Activated CD4-positive, alpha-beta T cell treated with anti-CD3 and anti-CD28 coated beads for 4 hours (primary cell): ENCODE data around the gene DCDC2C.
"Not testable (repeated sequence)": the region's sequence is repeated elsewhere in the genome, so short reads cannot be mapped to it uniquely, and the experiment has no call there.

ENCODE experiments used
- DNase-seq, 2 donors: peaks; one replicate each; pipeline ENCODE4 v3.0.0-alpha.2; 2020

DCDC2C gene, protein sequence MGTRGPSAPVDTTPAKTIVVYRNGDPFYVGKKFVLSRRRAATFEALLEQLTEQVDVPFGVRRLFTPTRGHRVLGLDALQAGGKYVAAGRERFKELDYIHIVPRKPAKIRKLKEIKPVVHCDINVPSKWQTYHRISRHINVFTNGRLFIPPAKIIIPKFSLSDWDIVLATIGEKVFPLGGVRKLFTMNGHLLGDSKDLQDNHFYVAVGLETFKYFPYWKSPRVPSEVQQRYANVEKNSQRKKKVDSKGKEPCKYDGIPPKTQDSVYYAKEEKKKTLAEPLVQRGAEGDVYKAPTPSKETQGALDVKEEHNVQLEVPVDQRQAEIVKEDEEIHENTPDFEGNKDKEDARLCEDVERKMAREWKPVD

GRCh38 chr2:3703236-3703756 lies at the start of gene DCDC2C:
DCDC2C (plus strand) TSS chr2:3703575; CDS start chr2:3703752, 177 bp downstream.
- no peak for DNase-seq

DNA sequence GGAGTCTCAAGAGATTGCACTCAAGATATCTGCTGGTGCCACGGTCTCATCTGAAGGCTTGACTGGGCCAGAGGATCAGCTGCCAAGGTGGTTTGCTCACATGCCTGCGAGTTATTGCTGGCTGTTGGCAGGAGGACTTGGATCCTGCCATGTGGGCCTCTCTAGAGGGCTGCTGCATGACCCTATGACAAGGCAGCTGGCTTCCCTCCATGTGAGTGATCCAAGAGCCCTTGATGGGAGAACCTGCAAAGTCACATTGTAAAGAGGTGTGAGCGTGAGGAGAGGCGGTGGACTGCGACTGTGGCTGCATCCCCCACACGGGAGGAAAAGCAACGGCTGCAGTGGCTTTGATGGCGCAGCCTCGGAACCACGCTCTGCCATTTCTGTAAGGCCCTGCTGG lies 49.4 kb upstream of the DCDC2C start:
- no peak for DNase-seq

GRCh38 chr2:3654531-3655225 lies 48.7 kb upstream of the DCDC2C start:
- DNase-seq: no peak

GRCh38 chr2:3655871-3656761 lies 47.3 kb upstream of the DCDC2C start:
- DNase-seq: no peak

- DNase-seq: no peak
Observed at GRCh38 chr2:3656762-3657721, 46.3 kb upstream of the DCDC2C start.

DNA sequence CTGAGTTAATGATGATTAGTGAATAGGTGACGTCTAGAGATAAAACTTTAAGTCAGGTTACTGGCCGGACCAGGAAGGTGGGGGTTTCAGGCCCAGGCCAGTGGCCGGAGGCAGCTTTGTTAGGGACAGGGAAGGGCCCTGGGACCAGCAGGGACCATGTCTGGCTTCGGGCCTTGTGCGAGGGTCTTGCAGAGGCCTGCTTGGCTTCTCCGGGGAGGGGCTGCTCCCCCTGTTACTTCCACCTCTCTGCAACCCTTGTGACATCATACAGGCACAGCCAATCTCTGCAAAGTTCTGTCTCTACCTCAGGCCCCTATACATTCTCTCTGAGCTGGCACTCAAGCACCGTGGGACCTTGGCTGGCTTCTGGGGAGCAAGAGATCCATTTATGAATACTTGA lies 45.5 kb upstream of the DCDC2C start, which contains the start of gene ALLC:
Gene ALLC, plus strand, starts transcription at position 320 of the 400 bp plus-strand sequence. CDS start 12,958 bp downstream, outside the sequence.
- no peak for DNase-seq

DNA sequence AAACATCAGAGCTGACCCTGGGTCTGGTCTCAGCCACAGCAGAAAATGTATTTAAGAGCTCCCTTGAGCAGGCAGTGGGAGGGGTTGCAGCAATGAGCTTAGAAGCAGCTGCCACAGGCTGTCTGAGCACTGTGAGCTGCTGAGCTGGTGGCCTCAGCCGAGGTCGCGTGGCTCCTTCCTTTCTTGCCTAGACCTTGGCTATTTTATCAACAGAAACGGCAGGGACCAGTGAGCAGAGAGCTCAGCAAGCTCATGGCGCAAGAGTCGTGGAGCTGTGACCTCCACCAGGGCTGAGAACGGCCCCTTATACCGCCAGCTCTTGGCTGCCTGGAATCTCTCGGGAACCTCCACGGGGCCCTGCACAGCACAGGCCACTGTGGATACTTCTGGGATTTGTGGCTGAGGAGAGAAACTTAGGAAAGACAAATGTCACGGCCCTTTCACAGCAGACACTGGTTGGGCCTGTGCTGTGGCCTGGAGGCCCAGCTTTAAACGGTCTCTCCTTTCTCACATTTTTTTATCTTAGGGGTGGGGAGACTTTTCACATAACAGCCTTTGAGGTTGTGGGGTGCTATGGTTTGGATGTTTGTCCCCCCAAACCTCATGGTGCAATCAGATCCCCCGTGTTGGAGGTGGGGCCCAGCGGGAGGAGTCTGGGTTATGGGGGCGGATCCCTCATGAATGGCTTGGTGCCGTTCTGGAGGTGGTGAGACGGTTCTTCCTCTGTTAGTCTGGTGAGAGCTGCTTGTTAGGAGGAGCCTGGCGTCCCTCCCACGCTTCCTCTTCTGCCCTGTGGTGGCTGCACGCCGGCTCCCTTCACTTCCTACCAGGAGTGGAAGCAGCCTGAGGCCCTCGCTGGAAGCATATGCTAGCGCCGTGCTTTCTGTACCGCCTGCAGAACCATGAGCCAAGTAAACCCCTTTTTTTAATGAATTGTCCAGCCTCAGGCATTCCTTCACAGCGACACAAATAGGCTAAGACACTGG lies 43.6 kb upstream of the DCDC2C start:
- no peak for DNase-seq

GRCh38 chr2:3660640-3661039 lies 42.7 kb upstream of the DCDC2C start:
- DNase-seq: not testable (repeated sequence)

DNA sequence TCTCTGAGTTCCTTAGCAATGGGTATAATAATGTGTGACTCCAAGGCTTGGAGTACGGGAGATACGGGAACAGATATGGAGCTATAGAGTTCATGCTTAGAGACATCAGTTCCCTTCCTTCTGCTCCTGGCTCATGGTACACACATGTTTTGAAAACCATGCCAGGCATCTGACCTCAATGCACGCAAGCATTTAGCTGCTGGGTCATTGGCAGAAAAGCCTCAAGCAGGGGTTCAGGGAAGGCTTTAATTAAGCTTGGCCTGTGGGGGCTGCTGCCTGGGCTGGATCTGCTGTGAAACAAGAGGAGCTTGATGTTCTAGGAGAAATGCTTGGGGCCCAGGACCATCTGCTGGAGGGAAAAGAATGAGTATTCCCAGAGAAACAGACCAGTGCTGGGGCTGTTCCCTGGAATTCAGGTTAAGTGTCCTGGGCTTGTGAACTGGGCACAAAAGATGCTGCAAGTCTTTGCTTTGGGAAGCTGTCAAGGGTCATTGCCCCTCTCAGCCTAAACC lies 42.2 kb upstream of the DCDC2C start:
- no peak for DNase-seq

DNA sequence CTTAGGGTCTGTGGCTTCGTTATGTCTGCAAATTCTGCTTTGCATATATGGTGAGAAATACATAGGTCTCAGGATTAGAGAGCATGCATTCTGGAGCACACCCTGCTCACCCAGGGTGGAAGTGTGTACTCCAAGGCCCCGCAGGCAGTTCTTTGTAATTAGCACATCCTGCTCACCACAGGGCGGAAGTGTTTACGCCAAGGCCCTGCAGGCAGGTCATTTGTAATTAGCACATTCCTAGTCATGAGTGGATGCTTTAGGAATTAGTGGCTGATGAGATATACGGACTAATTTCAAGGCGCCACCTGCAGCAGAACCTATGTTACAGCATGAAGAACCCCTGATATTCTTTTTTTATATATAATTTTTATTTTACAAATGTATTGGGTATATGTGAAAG lies 41.1 kb upstream of the DCDC2C start:
- DNase-seq: no peak

DNA sequence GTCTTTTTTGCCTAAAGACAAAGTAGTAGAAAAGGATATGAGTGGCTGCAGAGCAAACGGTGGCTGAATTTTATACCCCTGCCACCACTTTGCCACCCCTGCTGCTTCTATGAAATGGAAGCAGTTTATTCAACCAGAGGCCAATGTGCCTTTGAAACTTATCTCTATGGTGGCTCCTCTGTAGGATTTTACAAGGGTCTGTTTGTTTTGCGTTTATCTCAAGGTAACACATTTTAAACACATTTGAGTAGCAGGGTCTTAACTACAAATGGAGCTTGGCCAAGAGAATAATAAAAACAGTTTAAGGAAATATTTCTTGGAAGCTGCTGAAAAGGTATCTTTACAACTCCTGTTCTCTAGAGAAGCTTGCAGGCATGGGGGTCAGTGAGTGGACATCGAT lies 39.3 kb upstream of the DCDC2C start:
- no peak for DNase-seq

DNA sequence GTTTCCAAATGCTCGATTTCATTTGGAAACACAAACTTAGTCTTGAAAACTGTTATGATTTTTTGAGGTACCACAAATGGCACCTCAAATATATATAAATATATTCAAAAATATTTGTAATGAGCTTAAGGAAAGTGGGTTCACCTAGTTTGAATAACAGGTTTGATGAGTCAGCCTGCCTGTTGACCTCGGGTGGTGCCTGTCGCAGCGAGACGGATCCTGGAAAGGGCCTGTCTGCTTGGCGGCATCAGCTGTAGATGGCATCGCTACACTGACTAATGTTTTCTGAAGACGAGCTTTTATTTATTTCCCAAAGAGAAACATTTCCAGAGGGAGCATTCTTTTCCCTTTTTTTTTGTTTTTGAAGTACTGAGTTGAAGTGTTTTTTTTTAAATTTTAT lies 38.5 kb upstream of the DCDC2C start:
- no peak for DNase-seq

GRCh38 chr2:3665886-3666612 lies 37.3 kb upstream of the DCDC2C start:
- DNase-seq: no peak

DNA sequence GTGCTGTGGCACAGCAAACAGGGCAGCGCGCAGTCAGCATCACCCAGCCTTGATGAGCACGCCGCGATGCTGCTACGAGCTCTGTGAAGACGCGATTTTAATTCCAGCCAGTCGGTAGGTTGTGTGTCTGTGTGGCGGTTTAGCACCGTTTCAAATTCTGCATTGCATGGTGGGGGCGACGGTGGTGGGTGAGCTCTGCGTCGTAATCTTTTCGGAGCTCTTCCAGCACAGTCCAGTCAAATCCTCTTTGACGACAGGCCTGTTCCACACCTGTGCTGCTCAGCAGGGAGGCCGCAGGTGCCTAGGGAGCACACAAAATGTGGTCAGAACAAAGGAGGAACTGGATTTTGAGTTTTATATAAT lies 36.8 kb upstream of the DCDC2C start:
- no peak for DNase-seq

DNA sequence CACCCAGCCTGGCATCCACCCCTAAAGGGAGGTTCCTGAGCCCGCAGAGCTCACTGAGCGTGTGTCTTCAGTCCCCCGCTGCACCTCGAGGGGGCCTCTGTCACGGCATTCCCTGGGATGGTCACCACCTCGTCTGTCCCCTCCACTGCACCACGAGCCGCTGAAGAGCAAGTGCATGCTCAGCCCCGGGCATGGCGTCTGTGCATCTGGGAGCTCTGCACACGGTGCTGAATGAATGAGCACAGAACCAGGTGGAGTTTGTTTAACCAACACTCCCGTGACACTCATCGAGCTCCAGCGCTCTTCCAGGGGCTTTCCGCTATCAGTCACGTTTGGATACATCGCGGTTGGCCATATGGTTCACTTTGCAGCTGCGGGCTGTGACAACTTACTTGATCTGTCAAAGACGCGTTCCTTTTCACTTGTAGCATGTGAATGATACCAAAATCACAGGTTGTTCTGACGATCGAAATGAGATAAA lies 36.2 kb upstream of the DCDC2C start:
- no peak for DNase-seq

GRCh38 chr2:3669656-3670055 lies 33.7 kb upstream of the DCDC2C start:
- no peak for DNase-seq

- DNase-seq: no peak
Observed at GRCh38 chr2:3670376-3670775, 33.0 kb upstream of the DCDC2C start.

DNA sequence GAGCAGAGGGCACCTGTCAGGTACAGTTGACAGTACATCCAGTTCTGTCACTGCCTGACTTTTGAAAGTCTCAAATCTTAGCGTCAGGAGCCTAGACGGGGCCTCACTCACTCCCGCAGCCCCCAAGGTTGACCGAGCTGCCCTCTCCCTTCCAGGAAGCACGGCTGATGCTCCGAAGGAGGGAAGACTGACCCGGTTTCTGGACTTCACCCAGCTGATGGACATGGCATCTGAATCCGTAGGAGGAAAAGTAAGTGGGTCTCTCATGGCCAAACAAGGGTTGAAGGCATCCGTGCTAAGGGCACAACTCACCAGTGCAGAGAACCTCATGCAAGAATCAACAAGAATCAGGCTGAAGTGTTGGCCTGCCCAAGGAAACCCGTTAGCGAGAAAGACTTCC lies 32.4 kb upstream of the DCDC2C start:
- no peak for DNase-seq

- no peak for DNase-seq
Observed at GRCh38 chr2:3672861-3673678, 30.3 kb upstream of the DCDC2C start.
